ENCODE data around the gene RCOR1.
"Not testable (repeated sequence)": the region's sequence is repeated elsewhere in the genome, so short reads cannot be mapped to it uniquely, and the experiment has no call there.

The RCOR1 gene

GRCh38 chr14:102573161-102573560 lies 19.3 kb upstream of the RCOR1 start:
- H3K36me3 ChIP-seq (ENCODE audit: control insufficient read depth, insufficient read depth, low read length); H3K27ac ChIP-seq (ENCODE audit: low read depth, low read length, severe bottlenecking); H3K9me3 ChIP-seq (ENCODE audit: control insufficient read depth, low read length); H3K4me3 ChIP-seq (ENCODE audit: extremely low read depth, insufficient read depth, low read length, poor library complexity, severe bottlenecking): not testable (repeated sequence)
- WGBS, 2 experiments (ENCODE audit: insufficient coverage in 2 of 2) = 80 to 85% methylated on average over 7 to 8 of the region's 8 CpGs
- peaks cover 26% of the 10 kb centered on the region for H3K4me1 ChIP-seq (ENCODE audit: control insufficient read depth, insufficient read depth, low read length, poor library complexity, severe bottlenecking)

DNA sequence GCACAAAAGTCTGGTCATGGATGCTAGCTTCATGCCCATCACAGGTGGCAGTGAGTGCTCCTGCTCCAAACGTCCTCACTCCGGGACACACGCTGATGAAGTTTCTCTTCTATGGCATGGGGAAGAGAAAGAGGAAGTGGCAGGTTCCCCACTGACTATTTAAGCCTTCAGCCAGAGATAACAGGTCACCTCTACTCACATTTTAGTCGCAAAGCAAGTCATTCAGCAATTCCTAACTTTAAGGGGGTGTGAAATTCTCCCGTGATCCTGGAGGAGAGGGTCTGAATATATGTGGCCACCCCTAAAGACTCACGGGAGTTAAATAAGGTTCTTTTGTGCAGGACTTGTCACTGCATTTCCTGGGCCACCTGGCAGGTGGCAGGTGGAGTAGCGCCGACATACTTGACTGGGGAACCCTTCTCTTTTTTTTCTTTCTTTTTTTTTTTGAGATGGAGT lies 18.8 kb upstream of the RCOR1 start:
- Histone ChIP-seq H3K27ac (ENCODE audit: low read depth, low read length, severe bottlenecking) (no peak overlapping the region), H3K9me3 (ENCODE audit: control insufficient read depth, low read length) (no peaks in the 10 kb centered on the region), H3K4me1 (ENCODE audit: control insufficient read depth, insufficient read depth, low read length, poor library complexity, severe bottlenecking) (peaks cover 22% of the 10 kb centered on the region), H3K36me3 (ENCODE audit: control insufficient read depth, insufficient read depth, low read length) (no peaks in the 10 kb centered on the region), H3K4me3 (ENCODE audit: extremely low read depth, insufficient read depth, low read length, poor library complexity, severe bottlenecking) (no peak overlapping the region)
- WGBS, 2 experiments (ENCODE audit: insufficient coverage in 2 of 2) = 56 to 79% methylated on average over 3 to 6 of the region's 8 CpGs

- no peak overlapping the region for H3K4me3 ChIP-seq (ENCODE audit: extremely low read depth, insufficient read depth, low read length, poor library complexity, severe bottlenecking)
- WGBS, 2 experiments (ENCODE audit: insufficient coverage in 2 of 2) = 55 to 73% methylated on average over 9 to 15 of the region's 20 CpGs
- peak overlapping the region; percentile 68 for H3K27ac ChIP-seq (ENCODE audit: low read depth, low read length, severe bottlenecking)
Measured at GRCh38 chr14:102574281-102575159, 17.9 kb upstream of the RCOR1 start.

GRCh38 chr14:102575160-102575845 lies 17.1 kb upstream of the RCOR1 start:
- Histone ChIP-seq H3K9me3 (ENCODE audit: control insufficient read depth, low read length) (no peaks in the 10 kb centered on the region), H3K4me3 (ENCODE audit: extremely low read depth, insufficient read depth, low read length, poor library complexity, severe bottlenecking) (no peak overlapping the region), H3K27ac (ENCODE audit: low read depth, low read length, severe bottlenecking) (peak overlapping the region; percentile 68), H3K36me3 (ENCODE audit: control insufficient read depth, insufficient read depth, low read length) (no peaks in the 10 kb centered on the region), H3K4me1 (ENCODE audit: control insufficient read depth, insufficient read depth, low read length, poor library complexity, severe bottlenecking) (peaks cover 26% of the 10 kb centered on the region)
- WGBS, 2 experiments (ENCODE audit: insufficient coverage in 2 of 2) = 60 to 80% methylated on average over 7 to 13 of the region's 15 CpGs

More at GRCh38 chr14:102574281-102575159, 17.9 kb upstream of the RCOR1 start:
- Histone ChIP-seq H3K36me3 (ENCODE audit: control insufficient read depth, insufficient read depth, low read length) (no peaks in the 10 kb centered on the region), H3K4me1 (ENCODE audit: control insufficient read depth, insufficient read depth, low read length, poor library complexity, severe bottlenecking) (peaks cover 21% of the 10 kb centered on the region), H3K9me3 (ENCODE audit: control insufficient read depth, low read length) (no peaks in the 10 kb centered on the region)

DNA sequence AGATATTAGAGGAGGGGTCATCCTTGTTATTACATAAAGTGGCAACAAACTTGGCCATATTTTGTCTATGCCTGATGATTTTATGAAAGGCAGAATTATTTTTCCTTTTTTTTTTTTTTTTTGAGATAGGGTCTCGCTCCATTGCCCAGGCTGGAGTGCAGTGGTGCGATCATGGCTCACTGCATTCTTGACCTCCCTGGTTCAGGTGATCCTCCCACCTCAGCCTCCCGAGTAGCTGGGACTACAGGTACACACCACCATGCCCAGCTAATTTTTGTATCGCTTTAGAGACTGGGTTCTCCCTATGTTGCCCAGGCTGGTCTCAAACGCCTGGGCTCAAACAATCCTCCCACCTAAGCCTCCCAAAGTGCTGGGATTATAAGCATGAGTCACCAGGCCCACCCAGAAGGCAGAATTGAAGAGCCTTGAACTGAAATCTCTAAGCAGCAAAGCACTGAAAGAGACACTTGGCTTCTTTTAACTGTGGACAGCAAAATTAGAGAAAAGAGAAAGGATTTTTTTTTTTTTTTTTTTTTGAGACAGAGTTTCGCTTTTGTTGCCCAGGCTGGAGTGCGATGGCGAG lies 16.5 kb upstream of the RCOR1 start:
- H3K4me1 ChIP-seq (ENCODE audit: control insufficient read depth, insufficient read depth, low read length, poor library complexity, severe bottlenecking) = peaks cover 33% of the 10 kb centered on the region
- H3K4me3 ChIP-seq (ENCODE audit: extremely low read depth, insufficient read depth, low read length, poor library complexity, severe bottlenecking); H3K36me3 ChIP-seq (ENCODE audit: control insufficient read depth, insufficient read depth, low read length); H3K9me3 ChIP-seq (ENCODE audit: control insufficient read depth, low read length): not testable (repeated sequence)
- 94 to 100% methylated on average over 6 to 7 of the region's 8 CpGs for WGBS, 2 experiments (ENCODE audit: insufficient coverage in 2 of 2)
- peak overlapping the region; percentile 68 for H3K27ac ChIP-seq (ENCODE audit: low read depth, low read length, severe bottlenecking)

DNA sequence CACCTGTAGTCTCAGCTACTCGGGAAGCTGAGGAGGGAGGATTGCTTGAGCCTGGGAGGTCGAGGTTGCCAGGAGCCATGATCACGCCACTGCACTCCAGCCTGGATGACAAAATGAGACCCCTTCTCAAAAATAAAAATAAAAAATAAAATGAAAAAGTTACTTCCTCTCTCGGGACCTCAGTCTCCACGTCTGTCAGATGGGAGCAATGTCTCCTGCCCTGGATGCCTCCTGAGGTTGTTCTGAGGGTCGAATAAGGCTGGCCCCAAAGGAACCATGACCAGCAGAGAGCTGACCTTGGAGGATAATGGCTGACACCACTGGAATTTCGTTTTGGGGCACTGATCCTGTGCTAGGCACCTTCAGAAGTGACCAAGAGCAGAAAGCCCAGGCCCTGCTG lies 13.6 kb upstream of the RCOR1 start:
- no peaks in the 10 kb centered on the region for H3K9me3 ChIP-seq (ENCODE audit: control insufficient read depth, low read length)
- H3K27ac ChIP-seq (ENCODE audit: low read depth, low read length, severe bottlenecking) = no peak overlapping the region
- peaks cover 27% of the 10 kb centered on the region for H3K4me1 ChIP-seq (ENCODE audit: control insufficient read depth, insufficient read depth, low read length, poor library complexity, severe bottlenecking)
- 82 to 84% methylated on average over 4 to 5 of the region's 7 CpGs for WGBS, 2 experiments (ENCODE audit: insufficient coverage in 2 of 2)
- no peak overlapping the region for H3K4me3 ChIP-seq (ENCODE audit: extremely low read depth, insufficient read depth, low read length, poor library complexity, severe bottlenecking)
- no peaks in the 10 kb centered on the region for H3K36me3 ChIP-seq (ENCODE audit: control insufficient read depth, insufficient read depth, low read length)

GRCh38 chr14:102579696-102580549 lies 12.5 kb upstream of the RCOR1 start:
- Histone ChIP-seq H3K4me3 (ENCODE audit: extremely low read depth, insufficient read depth, low read length, poor library complexity, severe bottlenecking) (no peak overlapping the region), H3K36me3 (ENCODE audit: control insufficient read depth, insufficient read depth, low read length) (no peaks in the 10 kb centered on the region), H3K27ac (ENCODE audit: low read depth, low read length, severe bottlenecking) (peak overlapping the region; percentile 41), H3K9me3 (ENCODE audit: control insufficient read depth, low read length) (no peaks in the 10 kb centered on the region), H3K4me1 (ENCODE audit: control insufficient read depth, insufficient read depth, low read length, poor library complexity, severe bottlenecking) (peaks cover 25% of the 10 kb centered on the region)
- 89% methylated on average over 17 to 19 of the region's 19 CpGs for WGBS, 2 experiments (ENCODE audit: insufficient coverage in 2 of 2)

DNA sequence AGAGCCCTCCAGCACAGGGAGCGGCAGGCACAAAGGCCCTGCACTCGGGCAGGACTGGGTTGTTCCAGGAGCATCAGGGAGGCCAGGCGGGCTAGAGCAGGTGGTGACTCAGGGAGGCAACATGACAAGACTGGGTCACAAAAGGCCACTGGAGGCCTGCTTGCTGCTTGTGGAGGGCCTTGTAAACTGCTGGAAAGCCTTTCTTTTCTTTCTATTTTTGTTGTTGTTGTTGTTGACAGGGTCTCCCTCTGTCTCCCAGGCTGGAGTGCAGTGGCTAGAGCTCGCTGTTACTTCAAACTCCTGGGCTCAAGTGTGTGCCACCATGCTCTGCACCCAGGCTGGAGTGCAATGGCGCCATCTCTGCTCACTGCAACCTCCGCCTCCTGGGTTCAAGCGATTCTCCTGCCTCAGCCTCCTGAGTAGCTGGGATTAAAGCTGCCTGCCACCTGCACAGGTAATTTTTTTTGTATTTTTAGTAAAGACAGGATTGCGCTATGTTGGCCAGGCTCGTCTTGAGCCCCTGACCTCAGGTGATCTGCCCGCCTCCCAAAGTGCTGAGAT lies 11.8 kb upstream of the RCOR1 start:
- Histone ChIP-seq H3K4me3 (ENCODE audit: extremely low read depth, insufficient read depth, low read length, poor library complexity, severe bottlenecking) (no peak overlapping the region), H3K9me3 (ENCODE audit: control insufficient read depth, low read length) (no peaks in the 10 kb centered on the region), H3K36me3 (ENCODE audit: control insufficient read depth, insufficient read depth, low read length) (no peaks in the 10 kb centered on the region), H3K4me1 (ENCODE audit: control insufficient read depth, insufficient read depth, low read length, poor library complexity, severe bottlenecking) (peaks cover 27% of the 10 kb centered on the region), H3K27ac (ENCODE audit: low read depth, low read length, severe bottlenecking) (no peak overlapping the region)
- WGBS, 2 experiments (ENCODE audit: insufficient coverage in 2 of 2) = 93 to 95% methylated on average over 9 of the region's 10 CpGs

- Histone ChIP-seq H3K4me1 (ENCODE audit: control insufficient read depth, insufficient read depth, low read length, poor library complexity, severe bottlenecking) (peaks cover 32% of the 10 kb centered on the region), H3K4me3 (ENCODE audit: extremely low read depth, insufficient read depth, low read length, poor library complexity, severe bottlenecking) (no peak overlapping the region), H3K9me3 (ENCODE audit: control insufficient read depth, low read length) (no peaks in the 10 kb centered on the region), H3K36me3 (ENCODE audit: control insufficient read depth, insufficient read depth, low read length) (no peaks in the 10 kb centered on the region), H3K27ac (ENCODE audit: low read depth, low read length, severe bottlenecking) (no peak overlapping the region)
- 89 to 95% methylated on average over 8 to 9 of the region's 10 CpGs for WGBS, 2 experiments (ENCODE audit: insufficient coverage in 2 of 2)
Measured at GRCh38 chr14:102581193-102581592, 11.3 kb upstream of the RCOR1 start.

GRCh38 chr14:102583726-102584125 lies 8.7 kb upstream of the RCOR1 start:
- 62 to 76% methylated on average over 5 to 6 of the region's 7 CpGs for WGBS, 2 experiments (ENCODE audit: insufficient coverage in 2 of 2)
- Histone ChIP-seq H3K4me3 (ENCODE audit: extremely low read depth, insufficient read depth, low read length, poor library complexity, severe bottlenecking) (no peak overlapping the region), H3K27ac (ENCODE audit: low read depth, low read length, severe bottlenecking) (no peak overlapping the region), H3K4me1 (ENCODE audit: control insufficient read depth, insufficient read depth, low read length, poor library complexity, severe bottlenecking) (peaks cover 34% of the 10 kb centered on the region), H3K36me3 (ENCODE audit: control insufficient read depth, insufficient read depth, low read length) (no peaks in the 10 kb centered on the region), H3K9me3 (ENCODE audit: control insufficient read depth, low read length) (no peaks in the 10 kb centered on the region)

Measured in mesodermal cell (in vitro differentiated cells).